ENCODE results near the gene PARVA.

The PARVA gene

GRCh38 chr11:12556155-12556554, 178.8 kb downstream of the PARVA start:
- peak; percentile 52 for DNase-seq (ENCODE audit: low read depth)

GRCh38 chr11:12556788-12557384, 179.5 kb downstream of the PARVA start:
- DNase-seq (ENCODE audit: low read depth) = peak; percentile 92

GRCh38 chr11:12559011-12559410, 181.6 kb downstream of the PARVA start:
- DNase-seq (ENCODE audit: low read depth) = no peak

- no peak for DNase-seq (ENCODE audit: low read depth)
These were observed 183.0 kb downstream of the PARVA start for GRCh38 chr11:12560362-12560761.

GRCh38 chr11:12560861-12561260, 183.5 kb downstream of the PARVA start:
- DNase-seq (ENCODE audit: low read depth) = no peak

GRCh38 chr11:12564012-12564411, 186.6 kb downstream of the PARVA start:
- DNase-seq (ENCODE audit: low read depth) = no peak

- no peak for DNase-seq (ENCODE audit: low read depth)
These were observed 188.0 kb downstream of the PARVA start for GRCh38 chr11:12565406-12565805.

- no peak for DNase-seq (ENCODE audit: low read depth)
These were observed 190.5 kb downstream of the PARVA start for GRCh38 chr11:12567746-12568460.

- DNase-seq (ENCODE audit: low read depth) = peak; percentile 90
These were observed 192.4 kb downstream of the PARVA start for GRCh38 chr11:12569499-12570425.

GRCh38 chr11:12573707-12574485, 196.5 kb downstream of the PARVA start:
- DNase-seq (ENCODE audit: low read depth) = peak; percentile 83

- DNase-seq (ENCODE audit: low read depth) = peak; percentile 27
These were observed 200.6 kb downstream of the PARVA start for GRCh38 chr11:12577725-12578644.

GRCh38 chr11:12581416-12581815, 204.0 kb downstream of the PARVA start:
- no peak for DNase-seq (ENCODE audit: low read depth)

GRCh38 chr11:12581923-12582322, 204.6 kb downstream of the PARVA start:
- peak; percentile 79 for DNase-seq (ENCODE audit: low read depth)
